ENCODE measurements around the gene GPR39.

Gene GPR39

GRCh38 chr2:132401326-132401725 is 15.3 kb upstream of the GPR39 start (continued):
- TF ChIP-seq PATZ1 (CRISPR knock-in tag; IDR thresholded peaks at IDR 0.05; ENCODE audit: borderline replicate concordance) (no peak), PPARA (CRISPR knock-in tag; IDR thresholded peaks at IDR 0.05; ENCODE audit: borderline replicate concordance) (no peak), ZNF8 (CRISPR knock-in tag; IDR thresholded peaks at IDR 0.05) (no peak)

- no peak for TF ChIP-seq POU6F1 (CRISPR knock-in tag; IDR thresholded peaks at IDR 0.05; ENCODE audit: borderline replicate concordance, low read depth)
- no peak for TF ChIP-seq ZFP3 (CRISPR knock-in tag; IDR thresholded peaks at IDR 0.05)
- TF ChIP-seq ZNF70 (CRISPR knock-in tag; IDR thresholded peaks at IDR 0.05) = no peak
- no peak for TF ChIP-seq ARNTL (CRISPR knock-in tag; IDR thresholded peaks at IDR 0.05; ENCODE audit: borderline replicate concordance, low read depth)
- TF ChIP-seq PATZ1 (CRISPR knock-in tag; IDR thresholded peaks at IDR 0.05; ENCODE audit: borderline replicate concordance) = no peak
- TF ChIP-seq BACH2 (CRISPR knock-in tag; IDR thresholded peaks at IDR 0.05; ENCODE audit: borderline replicate concordance) = no peak
- TF ChIP-seq ZC3H10 (CRISPR knock-in tag; IDR thresholded peaks at IDR 0.05) = no peak
- no peak for TF ChIP-seq SNAI2 (CRISPR knock-in tag; IDR thresholded peaks at IDR 0.05)
- TF ChIP-seq ZNF8 (CRISPR knock-in tag; IDR thresholded peaks at IDR 0.05) = no peak
- TF ChIP-seq ISL1 (CRISPR knock-in tag; IDR thresholded peaks at IDR 0.05) = no peak
- no peak for TF ChIP-seq CREB5 (CRISPR knock-in tag; IDR thresholded peaks at IDR 0.05; ENCODE audit: low read depth)
- TF ChIP-seq TSHZ2 (CRISPR knock-in tag; IDR thresholded peaks at IDR 0.05) = no peak
- TF ChIP-seq CSRNP3 (CRISPR knock-in tag; IDR thresholded peaks at IDR 0.05) = no peak
- TF ChIP-seq GLIS3 (CRISPR knock-in tag; IDR thresholded peaks at IDR 0.05) = no peak
- TF ChIP-seq PPARA (CRISPR knock-in tag; IDR thresholded peaks at IDR 0.05; ENCODE audit: borderline replicate concordance) = no peak
- no peak for TF ChIP-seq TCF4 (CRISPR knock-in tag; IDR thresholded peaks at IDR 0.05; ENCODE audit: borderline replicate concordance)
- TF ChIP-seq ZFP30 (CRISPR knock-in tag; IDR thresholded peaks at IDR 0.05) = no peak
- TF ChIP-seq RARB (CRISPR knock-in tag; IDR thresholded peaks at IDR 0.05) = no peak
- TF ChIP-seq ESRRG (CRISPR knock-in tag; IDR thresholded peaks at IDR 0.05) = no peak
- TF ChIP-seq CSDC2 (CRISPR knock-in tag; IDR thresholded peaks at IDR 0.05) = no peak
- ATAC-seq = no peak
Measured at GRCh38 chr2:132403146-132403545, 13.5 kb upstream of the GPR39 start.

- TF ChIP-seq PPARA (CRISPR knock-in tag; IDR thresholded peaks at IDR 0.05; ENCODE audit: borderline replicate concordance) (no peak), CREB5 (CRISPR knock-in tag; IDR thresholded peaks at IDR 0.05; ENCODE audit: low read depth) (no peak), ZC3H10 (CRISPR knock-in tag; IDR thresholded peaks at IDR 0.05) (no peak), CSRNP3 (CRISPR knock-in tag; IDR thresholded peaks at IDR 0.05) (no peak), PATZ1 (CRISPR knock-in tag; IDR thresholded peaks at IDR 0.05; ENCODE audit: borderline replicate concordance) (no peak), ARNTL (CRISPR knock-in tag; IDR thresholded peaks at IDR 0.05; ENCODE audit: borderline replicate concordance, low read depth) (no peak), OSR1 (CRISPR knock-in tag; IDR thresholded peaks at IDR 0.05) (no peak), ESRRG (CRISPR knock-in tag; IDR thresholded peaks at IDR 0.05) (no peak), SNAI2 (CRISPR knock-in tag; IDR thresholded peaks at IDR 0.05) (no peak)
- no peak for ATAC-seq
Measured at GRCh38 chr2:132404056-132404455, 12.5 kb upstream of the GPR39 start.
